ENCODE results near the gene PITHD1. TPM values are rescaled to one million over a fixed set of nuclear protein-coding genes. Genes with fewer than 3 reads are reported as not detected.

PITHD1 gene
- total and polyA plus RNA-seq, 2 of the 8 experiments (the other 6 are each of a cell fraction or from before 2014, with no cell fraction given): 67.4 to 68.8 TPM

- Histone ChIP-seq H3K79me1 (ENCODE audit: low read depth, low read length) (no peaks in the 10 kb centered on the region), H4K20me1 (replicated peaks in 1 of 2; ENCODE audit: control insufficient read depth in 1 of 2, insufficient read depth in 2 of 2, low read length in 2 of 2) (no peaks in the 10 kb centered on the region), H4K91ac (replicated peaks; ENCODE audit: insufficient read length, low read length) (no peak overlapping the region), H3K18ac (ENCODE audit: extremely low read depth, low read length) (no peak overlapping the region), H2BK20ac (ENCODE audit: low read length) (no peak overlapping the region), H3K27ac (ENCODE audit: low read depth, low read length) (no peak overlapping the region), H2BK5ac (ENCODE audit: low read depth, low read length) (no peak overlapping the region), H3K14ac (ENCODE audit: insufficient read length) (no peak overlapping the region), H3K4me1 (replicated peaks in 1 of 4; ENCODE audit: control insufficient read depth in 3 of 4, insufficient read depth in 4 of 4, low read length in 3 of 4) (peaks cover 0 to 4% (median 2%) of the 10 kb centered on the region in 4 experiments; a peak in 4 of 7 replicates), H3K23ac (ENCODE audit: insufficient read length) (no peak overlapping the region), H3K23me2 (ENCODE audit: low read depth, low read length) (peaks cover 7% of the 10 kb centered on the region), H3K4me2 (ENCODE audit: insufficient read depth in 1 of 2, low read depth in 2 of 2, low read length in 2 of 2) (no peak overlapping the region), H3K9me3 (ENCODE audit: insufficient read depth in 2 of 2, low read depth in 1 of 2, low read length in 1 of 2) (no peaks in the 10 kb centered on the region), H3K9ac (replicated peaks in 1 of 4; ENCODE audit: extremely low read depth in 1 of 4, low read depth in 3 of 4, low read length in 3 of 4) (no peak overlapping the region), H2BK12ac (ENCODE audit: low read depth, low read length) (no peak overlapping the region), H2AFZ (ENCODE audit: low read length) (no peak overlapping the region), H3K27me3 (replicated peaks in 1 of 4; ENCODE audit: control insufficient read depth in 3 of 4, extremely low read depth in 1 of 4, insufficient read depth in 3 of 4, low read length in 3 of 4) (peaks cover 0 to 7% (median 6%) of the 10 kb centered on the region in 4 experiments; a peak in 5 of 7 replicates), H3K79me2 (ENCODE audit: control insufficient read depth in 1 of 2, insufficient read depth in 2 of 2, low read length in 2 of 2) (no peaks in the 10 kb centered on the region), H4K5ac (ENCODE audit: insufficient read length, low read depth, low read length) (no peak overlapping the region), H4K8ac (ENCODE audit: extremely low read depth, insufficient read depth, low read length) (no peak overlapping the region), H2BK15ac (ENCODE audit: low read length) (no peak overlapping the region), H3K4ac (replicated peaks; ENCODE audit: insufficient read length, low read depth, low read length) (no peak overlapping the region), H3K56ac (replicated peaks; ENCODE audit: insufficient read length, low read depth, low read length) (no peak overlapping the region), H3K36me3 (ENCODE audit: control insufficient read depth in 2 of 4, insufficient read depth in 4 of 4, low read length in 3 of 4) (no peaks in the 10 kb centered on the region), H2BK120ac (replicated peaks; ENCODE audit: low read depth, low read length) (no peak overlapping the region), H3K4me3 (ENCODE audit: extremely low read depth in 1 of 4, insufficient read depth in 2 of 4, low read depth in 3 of 4, low read length in 4 of 4) (no peak overlapping the region), H2AK5ac (ENCODE audit: low read depth, low read length) (no peak overlapping the region)
- ChIA-PET CTCF (ENCODE audit: partially characterized antibody) (no interaction called here), POLR2A (ENCODE audit: partially characterized antibody) (no interaction called here)
- FAIRE-seq (no peak), DNase-seq (ENCODE audit: low read depth in 1 of 2, low spot score in 2 of 2) (no peak)
- 79% methylated on average over 3 of the region's 3 CpGs; no CpG with 5 or more reads in 1 of the 2 experiments for WGBS, 2 experiments (ENCODE audit: extremely low coverage in 1 of 2, insufficient coverage in 1 of 2, insufficient read length in 1 of 2, insufficient replicate concordance in 2 of 2, low coverage in 1 of 2, low lambda C conversion rate in 2 of 2, missing lambda C conversion rate in 1 of 2)
- TF ChIP-seq HDAC2 (IDR thresholded peaks at IDR 0.05; ENCODE audit: borderline replicate concordance in 1 of 2, low read depth in 2 of 2, low read length in 2 of 2): no peak
- no peak for TF ChIP-seq NANOG (IDR thresholded peaks at IDR 0.05; ENCODE audit: insufficient read depth, low read depth, low read length, poor library complexity, severe bottlenecking)
- TF ChIP-seq SP2 (IDR thresholded peaks at IDR 0.05; ENCODE audit: low read length): no peak
- no peak for TF ChIP-seq RNF2 (IDR thresholded peaks at IDR 0.05; ENCODE audit: borderline replicate concordance, low read depth, low read length, missing control alignments, poor library complexity, severe bottlenecking)
- TF ChIP-seq NRF1 (IDR thresholded peaks at IDR 0.05; ENCODE audit: low read depth, low read length): no peak
- no peak for TF ChIP-seq KDM1A (IDR thresholded peaks at IDR 0.05; ENCODE audit: borderline replicate concordance, low read length)
- no peak for TF ChIP-seq TEAD4 (IDR thresholded peaks at IDR 0.05; ENCODE audit: low read depth, low read length)
- TF ChIP-seq KDM5A (IDR thresholded peaks at IDR 0.05; ENCODE audit: low read length): no peak
- no peak for TF ChIP-seq GABPA (IDR thresholded peaks at IDR 0.05; ENCODE audit: borderline replicate concordance, insufficient read depth, low read length)
- no peak for TF ChIP-seq POU5F1 (IDR thresholded peaks at IDR 0.05; ENCODE audit: low read depth, low read length)
- no peak for TF ChIP-seq SAP30 (IDR thresholded peaks at IDR 0.05; ENCODE audit: insufficient read depth, insufficient replicate concordance, low read length)
- no peak for TF ChIP-seq CREB1 (IDR thresholded peaks at IDR 0.05)
- no peak for TF ChIP-seq CEBPB (IDR thresholded peaks at IDR 0.05; ENCODE audit: low read depth, low read length)
- no peak for TF ChIP-seq ASH2L (IDR thresholded peaks at IDR 0.05; ENCODE audit: low read length)
Observed at GRCh38 chr1:23836037-23836436, 57.8 kb downstream of the PITHD1 start.
